Measurements from ENCODE around the gene LYZL1.

GRCh38 chr10:29346296-29347001, 57.6 kb downstream of the LYZL1 start:
- TF ChIP-seq POLR2A (IDR thresholded peaks at IDR 0.05) (no peak), EP300 (IDR thresholded peaks at IDR 0.05) (no peak)
- TF ChIP-seq, protein P1, sequence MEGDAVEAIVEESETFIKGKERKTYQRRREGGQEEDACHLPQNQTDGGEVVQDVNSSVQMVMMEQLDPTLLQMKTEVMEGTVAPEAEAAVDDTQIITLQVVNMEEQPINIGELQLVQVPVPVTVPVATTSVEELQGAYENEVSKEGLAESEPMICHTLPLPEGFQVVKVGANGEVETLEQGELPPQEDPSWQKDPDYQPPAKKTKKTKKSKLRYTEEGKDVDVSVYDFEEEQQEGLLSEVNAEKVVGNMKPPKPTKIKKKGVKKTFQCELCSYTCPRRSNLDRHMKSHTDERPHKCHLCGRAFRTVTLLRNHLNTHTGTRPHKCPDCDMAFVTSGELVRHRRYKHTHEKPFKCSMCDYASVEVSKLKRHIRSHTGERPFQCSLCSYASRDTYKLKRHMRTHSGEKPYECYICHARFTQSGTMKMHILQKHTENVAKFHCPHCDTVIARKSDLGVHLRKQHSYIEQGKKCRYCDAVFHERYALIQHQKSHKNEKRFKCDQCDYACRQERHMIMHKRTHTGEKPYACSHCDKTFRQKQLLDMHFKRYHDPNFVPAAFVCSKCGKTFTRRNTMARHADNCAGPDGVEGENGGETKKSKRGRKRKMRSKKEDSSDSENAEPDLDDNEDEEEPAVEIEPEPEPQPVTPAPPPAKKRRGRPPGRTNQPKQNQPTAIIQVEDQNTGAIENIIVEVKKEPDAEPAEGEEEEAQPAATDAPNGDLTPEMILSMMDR (IDR thresholded peaks at IDR 0.05) = no peak

Data from upper lobe of left lung (tissue), 4 donors.